Stimulated activated CD4-positive, alpha-beta T cell treated with anti-CD3 and anti-CD28 coated beads, Interleukin-1b, Interleukin-23, amount 100 ng/mL, for 4 hours (primary cell): ENCODE results near the gene SCAF1.
A peak's percentile ranks its signal among the peaks of the same experiment; 100 is the strongest.

Source experiments
- DNase-seq, 2 donors: peaks; one replicate each; pipeline ENCODE4 v3.0.0-alpha.2; 2020; ENCODE audit warnings: low read depth in 2 of 2

The SCAF1 gene

GRCh38 chr19:49666120-49666444 is 24.1 kb downstream of the SCAF1 start:
- DNase-seq: no peak

DNA sequence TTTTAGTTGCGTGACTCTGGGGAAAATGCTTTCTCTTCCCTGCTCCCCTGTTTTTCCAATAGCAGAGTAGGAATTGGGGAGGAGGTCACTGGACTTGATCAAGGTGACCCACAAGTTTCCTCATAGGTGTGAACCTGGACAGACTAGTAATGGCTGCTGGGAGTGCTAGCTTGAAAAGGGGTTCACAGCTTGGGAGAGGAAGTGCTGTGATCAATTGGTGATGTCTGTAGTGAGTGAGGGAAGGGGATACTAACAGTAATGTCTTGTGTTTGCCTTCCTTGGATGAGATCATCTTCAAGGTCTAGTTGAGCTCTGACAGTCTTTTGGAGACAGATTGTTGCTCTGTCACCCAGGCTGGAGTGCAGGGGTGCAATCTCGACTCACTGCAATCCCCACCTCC is 25.5 kb downstream of the SCAF1 start:
- DNase-seq: no peak

- DNase-seq: no peak
Observed at GRCh38 chr19:49669516-49669915, 27.5 kb downstream of the SCAF1 start.

DNA sequence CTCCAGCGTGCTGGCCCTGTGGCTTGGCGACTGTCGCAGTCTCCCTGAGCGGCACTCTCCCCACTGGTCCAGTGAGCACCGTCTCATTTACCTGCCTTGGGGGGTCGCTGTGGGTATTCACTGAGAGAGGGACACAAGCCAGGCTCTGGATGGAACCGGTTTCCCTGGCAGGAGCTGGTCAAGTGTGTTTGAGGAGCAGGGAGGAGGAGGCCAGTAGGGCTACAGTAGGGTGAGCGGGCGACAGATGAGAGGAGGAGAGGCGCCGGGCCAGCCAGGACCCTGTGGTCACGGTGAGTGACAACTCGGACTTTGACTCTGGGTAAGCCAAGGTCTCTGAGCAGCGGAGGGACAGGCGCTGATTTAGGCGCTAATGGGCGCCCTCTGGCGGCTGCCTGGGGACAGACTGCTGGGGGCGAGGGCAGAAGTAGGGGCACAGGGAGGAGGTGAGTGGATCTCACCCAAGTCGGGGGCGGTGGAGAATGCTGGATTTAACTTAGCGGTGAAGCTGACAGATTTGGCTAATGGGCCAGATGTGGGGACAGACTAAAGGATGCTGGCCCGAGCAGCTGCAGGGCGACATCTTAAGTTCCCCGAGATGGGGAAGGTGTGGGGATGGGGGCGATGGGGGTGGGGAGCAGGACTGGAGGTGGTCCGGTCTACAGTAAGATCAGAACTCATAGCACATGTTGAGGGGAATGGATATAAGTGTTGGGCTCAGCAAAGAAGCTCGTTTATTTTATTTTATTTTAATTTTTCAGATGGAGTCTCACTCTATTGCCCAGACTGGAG is 30.3 kb downstream of the SCAF1 start:
- peak; percentile 72 for DNase-seq

DNA sequence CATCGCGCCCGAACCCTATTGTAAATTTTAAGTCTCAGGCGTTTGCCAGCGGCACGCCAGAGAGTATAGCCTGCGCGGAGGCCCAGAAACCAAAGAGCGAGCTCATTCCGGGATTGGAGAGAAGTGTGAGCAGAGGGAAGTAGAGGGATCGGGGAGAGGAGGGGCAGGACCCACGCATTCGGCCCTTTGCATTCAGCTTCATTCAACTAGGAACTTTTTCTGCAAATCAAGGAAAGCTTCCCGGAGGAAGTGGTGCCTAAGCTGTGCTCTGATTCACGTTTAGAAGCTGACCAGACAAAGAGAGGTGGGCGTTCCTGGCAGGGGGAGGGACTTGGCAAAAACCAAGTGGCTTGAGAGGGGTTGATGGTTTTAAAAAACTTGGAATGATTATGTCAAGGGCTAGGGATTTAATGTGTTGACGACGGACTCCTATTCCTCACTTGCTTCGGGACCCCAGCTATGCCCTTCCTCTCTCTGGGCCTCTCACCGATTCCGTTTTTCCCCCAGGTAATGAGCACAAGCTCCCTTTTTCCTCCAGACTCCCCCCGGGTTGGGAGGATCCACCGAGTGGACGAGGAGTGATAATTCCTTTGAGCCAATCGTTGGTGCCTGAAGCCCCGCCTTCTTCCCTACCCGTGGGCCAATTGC is 34.3 kb downstream of the SCAF1 start:
- peak in 1 of 2 donors; percentile 46 for DNase-seq

GRCh38 chr19:49676784-49677230 is 34.8 kb downstream of the SCAF1 start:
- DNase-seq: peak; percentile 93 to 96

- peak in 1 of 2 donors; percentile 51 for DNase-seq
Observed at GRCh38 chr19:49677231-49677900, 35.4 kb downstream of the SCAF1 start, which contains the start of gene PRMT1. Gene PRMT1, plus strand, starts transcription at chr19:49677271. Its CDS starts 10 bp downstream, at chr19:49677281.

- peak; percentile 69 to 73 for DNase-seq
Observed at GRCh38 chr19:49677901-49678674, 36.1 kb downstream of the SCAF1 start.

GRCh38 chr19:49678985-49679770 is 37.2 kb downstream of the SCAF1 start:
- DNase-seq: no peak

GRCh38 chr19:49679771-49680413 is 37.9 kb downstream of the SCAF1 start:
- DNase-seq: no peak

GRCh38 chr19:49680421-49681351 is 38.7 kb downstream of the SCAF1 start:
- peak; percentile 95 to 97 for DNase-seq

DNA sequence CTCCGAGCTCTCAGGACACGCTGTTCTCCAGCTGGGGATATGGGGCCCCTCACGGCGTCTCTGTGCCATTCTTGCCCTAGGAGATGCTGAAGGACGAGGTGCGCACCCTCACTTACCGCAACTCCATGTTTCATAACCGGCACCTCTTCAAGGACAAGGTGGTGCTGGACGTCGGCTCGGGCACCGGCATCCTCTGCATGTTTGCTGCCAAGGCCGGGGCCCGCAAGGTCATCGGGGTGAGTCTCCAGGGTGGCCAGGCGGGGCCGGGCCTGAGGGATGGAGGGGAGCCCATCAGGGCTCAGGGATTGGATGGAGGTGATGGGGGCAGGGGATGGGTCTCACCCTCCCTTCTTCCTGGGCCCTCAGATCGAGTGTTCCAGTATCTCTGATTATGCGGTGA is 39.8 kb downstream of the SCAF1 start:
- no peak for DNase-seq

DNA sequence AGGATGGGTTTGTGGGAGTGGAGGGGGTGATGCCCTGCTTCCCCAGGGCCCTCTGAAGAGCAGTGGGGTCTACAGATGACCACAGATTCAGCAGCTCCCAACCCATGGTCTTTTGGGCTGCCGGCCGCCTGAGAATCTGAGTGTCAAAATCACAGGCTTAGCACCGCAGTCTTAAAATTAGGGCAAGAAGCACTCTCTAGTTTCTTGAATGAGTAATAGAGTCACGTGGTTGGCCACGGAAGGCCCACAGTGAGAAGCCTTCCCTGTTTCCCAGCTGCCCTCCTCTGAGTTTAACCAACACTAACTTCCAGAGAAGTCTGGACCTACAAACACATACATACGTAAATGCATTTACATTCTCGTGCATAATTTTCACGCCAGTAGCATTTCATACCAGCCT is 40.3 kb downstream of the SCAF1 start:
- no peak for DNase-seq

- DNase-seq: no peak
Observed at GRCh38 chr19:49683814-49684250, 41.8 kb downstream of the SCAF1 start.

GRCh38 chr19:49684251-49684982 is 42.4 kb downstream of the SCAF1 start:
- no peak for DNase-seq

- DNase-seq: no peak
Observed at GRCh38 chr19:49684983-49685553, 43.1 kb downstream of the SCAF1 start.

DNA sequence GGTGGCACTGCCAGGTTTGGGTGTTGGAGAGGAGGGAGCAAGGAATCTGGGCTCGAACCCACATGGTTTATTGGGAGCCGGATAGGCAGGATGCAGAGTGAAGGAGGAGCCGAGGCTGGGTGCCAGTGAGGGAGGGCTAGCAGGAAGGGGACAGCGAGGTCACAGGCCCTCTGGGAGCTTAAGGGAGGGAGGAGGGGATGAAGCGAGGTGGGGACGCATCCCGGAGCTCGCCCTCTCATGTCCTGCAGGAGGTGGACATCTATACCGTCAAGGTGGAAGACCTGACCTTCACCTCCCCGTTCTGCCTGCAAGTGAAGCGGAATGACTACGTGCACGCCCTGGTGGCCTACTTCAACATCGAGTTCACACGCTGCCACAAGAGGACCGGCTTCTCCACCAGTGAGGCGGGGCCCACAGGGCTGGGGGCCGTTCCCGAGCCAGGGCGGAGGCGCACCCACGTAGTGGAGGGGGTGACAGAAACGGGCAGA is 43.9 kb downstream of the SCAF1 start:
- no peak for DNase-seq

- no peak for DNase-seq
Observed at GRCh38 chr19:49686503-49687088, 44.6 kb downstream of the SCAF1 start.
